ENCODE data around the gene ASB4. TPM values are rescaled to one million over a fixed set of nuclear protein-coding genes. Genes with fewer than 3 reads are reported as not detected.
A peak's percentile ranks its signal among the peaks of the same experiment; 100 is the strongest.

The ASB4 gene
- total RNA-seq, 1 donor from 2014 or later = 0.16 TPM

- peak; percentile 30 for DNase-seq
Measured at GRCh38 chr7:95526128-95526738, 40.5 kb downstream of the ASB4 start.

GRCh38 chr7:95527033-95527775 is 41.5 kb downstream of the ASB4 start:
- DNase-seq = peak; percentile 20

- DNase-seq = no peak
Measured at GRCh38 chr7:95527776-95528250, 42.1 kb downstream of the ASB4 start.

- DNase-seq = no peak
Measured at GRCh38 chr7:95529701-95530100, 44.0 kb downstream of the ASB4 start.

- DNase-seq = no peak
Measured at GRCh38 chr7:95530881-95531280, 45.1 kb downstream of the ASB4 start.

- DNase-seq = no peak
Measured at GRCh38 chr7:95531605-95532219, 46.0 kb downstream of the ASB4 start.

GRCh38 chr7:95534796-95535195 is 49.1 kb downstream of the ASB4 start:
- DNase-seq = no peak

GRCh38 chr7:95535662-95536061 is 49.9 kb downstream of the ASB4 start:
- DNase-seq = no peak

- DNase-seq = no peak
Measured at GRCh38 chr7:95536656-95537311, 51.0 kb downstream of the ASB4 start.

GRCh38 chr7:95537468-95537867 is 51.7 kb downstream of the ASB4 start:
- DNase-seq = no peak

GRCh38 chr7:95539426-95539825 is 53.7 kb downstream of the ASB4 start:
- DNase-seq = no peak

GRCh38 chr7:95540366-95540765 is 54.6 kb downstream of the ASB4 start:
- DNase-seq = no peak

- no peak for DNase-seq
Measured at GRCh38 chr7:95543312-95543711, 57.6 kb downstream of the ASB4 start.

- no peak for DNase-seq
Measured at GRCh38 chr7:95544171-95544570, 58.4 kb downstream of the ASB4 start.

GRCh38 chr7:95545007-95545615 is 59.4 kb downstream of the ASB4 start:
- DNase-seq = peak; percentile 15

- DNase-seq = no peak
Measured at GRCh38 chr7:95545673-95546072, 59.9 kb downstream of the ASB4 start.

GRCh38 chr7:95546647-95547046 is 60.9 kb downstream of the ASB4 start:
- DNase-seq = no peak

- no peak for DNase-seq
Measured at GRCh38 chr7:95547361-95548348, 61.9 kb downstream of the ASB4 start.

- peak; percentile 75 for DNase-seq
Measured at GRCh38 chr7:95549818-95550529, 64.2 kb downstream of the ASB4 start.

GRCh38 chr7:95550546-95550945 is 64.8 kb downstream of the ASB4 start:
- no peak for DNase-seq

Data from occipital lobe (tissue), 2 donors.